NCI-H774 (cell line): Measurements from ENCODE around the gene ARHGAP11B.
"Not testable (repeated sequence)": the region's sequence is repeated elsewhere in the genome, so short reads cannot be mapped to it uniquely, and the experiment has no call there.

Source experiments
- DNase-seq: peaks from one replicate; lab custom pipeline; 2025; lab: John Stamatoyannopoulos, UW

ARHGAP11B gene

GRCh38 chr15:30625436-30626193 lies at the start of gene ARHGAP11B:
ARHGAP11B (plus strand) TSS chr15:30626128.
- not testable (repeated sequence) for DNase-seq

DNA sequence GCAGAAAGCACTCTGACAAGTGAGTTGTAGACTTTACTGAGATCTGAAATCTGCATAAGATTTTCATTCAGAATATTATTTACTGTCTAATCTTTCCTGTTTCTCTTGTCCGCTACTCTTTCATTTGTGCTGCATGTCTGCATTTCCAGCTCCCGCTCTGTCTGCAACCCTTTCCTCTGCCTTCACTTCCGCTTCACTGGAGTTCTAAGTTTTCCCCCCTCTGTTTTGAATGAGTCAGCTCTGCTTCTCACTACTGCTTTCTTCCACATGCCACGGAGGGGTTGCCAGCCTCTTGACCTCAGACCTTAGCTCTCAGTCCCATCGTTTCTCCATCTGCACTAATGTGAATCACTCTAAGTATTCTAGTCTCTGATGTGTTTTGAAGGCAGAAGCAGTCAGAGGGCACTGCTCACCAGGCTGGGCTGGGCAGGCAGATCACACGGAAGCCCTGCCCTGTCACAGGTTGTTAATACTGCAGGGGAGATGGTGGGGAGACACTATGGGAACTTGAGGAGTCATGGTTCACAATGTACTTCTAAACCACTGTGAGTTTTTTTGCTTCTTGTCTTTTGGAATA lies 46.4 kb upstream of the ARHGAP11B start:
- DNase-seq: not testable (repeated sequence)

- DNase-seq: not testable (repeated sequence)
Observed at GRCh38 chr15:30580716-30581115, 45.2 kb upstream of the ARHGAP11B start.

DNA sequence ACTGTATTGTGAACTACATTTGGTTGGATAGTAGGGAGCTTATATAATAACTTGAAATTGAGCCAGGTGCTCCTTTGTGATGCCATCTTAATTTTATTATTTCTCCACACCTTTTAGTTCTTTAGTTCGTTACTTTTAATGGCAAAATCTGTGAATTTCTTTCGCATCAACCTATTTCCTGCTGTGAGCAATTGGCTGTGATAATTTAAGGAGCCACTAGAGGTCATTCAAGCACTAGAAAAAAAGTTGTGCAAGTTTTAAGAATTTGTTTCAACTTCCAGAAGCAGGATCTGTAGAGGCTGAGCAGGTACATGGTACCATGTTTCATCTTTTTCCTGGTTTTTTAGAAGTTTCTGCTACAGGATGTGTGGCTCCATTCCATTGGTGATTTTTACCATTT lies 27.0 kb upstream of the ARHGAP11B start:
- DNase-seq: not testable (repeated sequence)

- DNase-seq: not testable (repeated sequence)
Observed at GRCh38 chr15:30603796-30604195, 22.1 kb upstream of the ARHGAP11B start, which contains the start of gene GOLGA8H. GOLGA8H (plus strand) TSS chr15:30604028; CDS start chr15:30604126, 98 bp downstream.

GRCh38 chr15:30612271-30612670 lies 13.7 kb upstream of the ARHGAP11B start:
- not testable (repeated sequence) for DNase-seq

DNA sequence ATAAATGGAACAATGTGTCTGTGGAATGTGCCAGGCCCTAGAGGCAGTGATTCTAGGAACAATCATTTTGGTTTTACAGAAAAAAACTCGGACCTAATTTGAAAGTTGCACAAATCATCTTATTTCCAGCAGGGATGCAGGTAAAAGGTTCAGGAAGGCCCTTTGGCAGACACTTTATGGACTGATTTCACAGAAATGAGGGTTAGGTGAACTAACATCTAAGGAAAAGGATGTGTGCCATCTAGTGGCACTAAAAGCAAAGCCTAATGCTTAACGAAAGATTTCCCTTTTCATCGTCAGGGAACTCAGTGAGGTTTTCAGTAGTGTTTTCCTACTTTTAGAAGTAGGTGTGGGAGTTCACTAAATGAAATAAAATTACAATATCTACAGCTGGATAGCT lies 4.6 kb upstream of the ARHGAP11B start:
- DNase-seq: not testable (repeated sequence)

GRCh38 chr15:30626194-30626565 lies 252 bp downstream of the ARHGAP11B start:
- DNase-seq: not testable (repeated sequence)

DNA sequence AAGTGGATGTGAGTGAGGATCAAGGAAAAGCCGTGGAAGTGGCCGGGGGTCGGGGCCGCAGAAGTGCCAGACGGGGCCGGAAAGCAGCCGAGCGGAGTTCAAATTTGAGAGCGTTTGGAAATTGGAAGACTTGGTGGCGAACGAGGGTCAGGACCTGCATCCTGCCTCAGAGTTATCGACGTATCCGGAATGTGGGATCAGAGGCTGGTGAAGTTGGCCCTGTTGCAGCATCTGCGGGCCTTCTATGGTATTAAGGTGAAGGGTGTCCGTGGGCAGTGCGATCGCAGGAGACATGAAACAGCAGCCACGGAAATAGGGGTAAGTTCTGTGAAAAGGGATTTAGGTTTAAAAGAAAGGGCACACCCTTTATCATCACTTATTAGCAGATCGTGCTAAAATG lies 704 bp downstream of the ARHGAP11B start:
- DNase-seq: not testable (repeated sequence)

GRCh38 chr15:30650012-30650929 lies 24.3 kb downstream of the ARHGAP11B start:
- DNase-seq: no peak

DNA sequence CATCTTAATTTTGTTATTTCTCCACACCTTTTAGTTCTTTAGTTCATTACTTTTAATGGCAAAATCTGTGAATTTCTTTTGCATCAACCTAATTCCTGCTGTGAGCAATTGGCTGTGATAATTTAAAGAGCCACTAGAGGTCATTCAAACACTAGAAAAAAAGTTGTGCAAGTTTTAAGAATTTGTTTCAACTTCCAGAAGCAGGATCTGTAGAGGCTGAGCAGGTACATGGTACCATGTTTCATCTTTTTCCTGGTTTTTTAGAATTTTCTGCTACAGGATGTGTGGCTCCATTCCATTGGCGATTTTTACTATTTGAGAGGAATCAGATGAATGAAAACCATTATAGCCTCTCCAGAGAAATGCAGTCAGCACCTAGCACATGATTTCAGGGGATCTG lies 35.2 kb downstream of the ARHGAP11B start:
- DNase-seq: not testable (repeated sequence)

- DNase-seq: not testable (repeated sequence)
Observed at GRCh38 chr15:30669621-30670020, 43.7 kb downstream of the ARHGAP11B start.

DNA sequence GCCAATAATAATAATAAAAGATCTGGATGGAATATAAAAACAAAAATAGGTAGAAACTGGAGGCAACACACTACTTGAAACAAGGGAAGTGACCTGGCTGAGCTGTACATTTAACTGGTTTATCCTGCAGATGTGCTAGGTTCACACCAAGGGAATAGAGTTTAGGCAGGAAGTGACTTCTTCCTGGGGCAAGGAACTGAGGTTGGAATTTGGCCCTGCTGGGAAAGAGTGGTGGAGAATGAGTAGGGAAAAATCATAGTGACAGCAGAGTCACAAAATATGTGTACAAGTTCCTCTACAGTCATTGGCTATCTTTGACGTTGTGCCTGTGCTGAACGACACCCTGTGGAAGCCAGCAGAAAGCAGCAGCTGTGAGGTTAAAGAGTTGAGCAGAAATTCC lies 44.1 kb downstream of the ARHGAP11B start:
- no peak for DNase-seq

GRCh38 chr15:30671309-30671708 lies 45.4 kb downstream of the ARHGAP11B start:
- DNase-seq: no peak

DNA sequence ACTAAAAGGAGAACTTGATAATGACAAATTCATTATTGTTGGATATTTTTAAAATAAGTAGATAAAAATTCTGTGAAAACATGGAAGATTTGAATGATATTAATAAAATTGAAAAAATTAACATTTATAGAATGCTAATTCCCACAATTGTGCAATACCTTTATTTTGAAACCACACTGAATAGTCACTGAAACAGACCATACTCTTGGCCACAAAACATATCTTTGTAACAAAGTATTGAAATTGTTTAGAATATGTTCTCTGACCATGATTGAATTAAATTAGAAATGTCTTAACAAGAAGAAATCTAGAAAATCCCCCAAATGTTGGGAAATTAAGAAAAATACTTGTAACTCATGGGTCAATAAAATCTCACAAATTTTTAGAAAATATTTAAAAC lies 49.2 kb downstream of the ARHGAP11B start:
- no peak for DNase-seq

DNA sequence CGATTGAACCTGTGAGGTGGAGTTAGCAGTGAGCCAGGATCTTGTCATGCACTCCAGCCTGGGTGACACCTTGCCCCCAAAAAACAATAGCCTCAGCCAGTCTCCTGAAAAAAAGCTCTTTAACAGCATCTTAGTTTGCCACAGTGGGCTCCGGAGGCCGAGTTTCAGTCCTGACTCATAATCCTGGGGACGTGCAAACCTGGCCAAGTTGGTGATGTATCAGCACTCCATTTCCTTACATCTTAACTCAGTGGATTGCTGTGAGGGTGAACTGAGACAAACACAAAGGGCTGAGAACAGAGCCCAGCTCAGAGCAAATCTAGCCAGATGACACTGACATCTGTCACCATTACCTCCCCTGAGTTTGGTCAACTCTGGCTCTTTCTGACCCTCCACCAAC lies 50.0 kb downstream of the ARHGAP11B start:
- not testable (repeated sequence) for DNase-seq

DNA sequence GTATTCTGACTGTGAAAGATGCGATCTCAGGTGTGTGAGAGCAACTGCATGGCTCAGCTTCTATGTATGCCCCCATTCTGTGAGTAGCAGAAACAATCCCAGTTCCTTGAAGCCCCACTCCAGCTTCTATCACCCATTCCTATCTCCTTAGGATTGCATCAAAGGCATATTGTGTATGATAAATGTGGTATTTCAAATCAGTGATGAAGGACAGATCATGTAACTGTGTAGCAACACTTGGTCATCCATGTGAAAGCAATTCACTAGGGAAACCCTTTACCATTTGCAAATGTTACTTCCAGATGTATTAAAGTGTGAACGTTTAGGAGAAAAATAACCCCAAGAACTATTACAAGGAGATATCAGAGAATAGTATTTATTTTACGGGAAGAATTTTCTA lies 55.1 kb downstream of the ARHGAP11B start:
- not testable (repeated sequence) for DNase-seq

GRCh38 chr15:30685709-30686285 lies 59.9 kb downstream of the ARHGAP11B start:
- DNase-seq: not testable (repeated sequence)

DNA sequence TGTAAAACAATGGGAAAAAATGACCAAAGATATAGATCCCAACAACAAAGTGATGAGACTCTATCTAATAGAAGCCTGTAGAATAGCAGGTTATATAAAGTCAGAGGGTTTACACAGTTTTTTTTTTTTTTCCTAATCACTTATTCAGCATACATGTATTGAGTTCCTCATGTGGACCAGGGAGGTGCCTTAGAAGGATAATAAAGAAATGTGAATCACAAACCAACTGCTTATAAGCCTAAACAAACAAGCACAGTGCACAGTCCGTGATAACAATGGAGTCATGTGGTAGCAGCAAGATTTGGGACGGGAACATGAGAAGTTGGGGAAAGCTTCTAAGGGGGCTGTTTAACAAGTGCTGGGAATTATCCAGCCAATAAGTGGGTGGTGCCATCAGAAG lies 60.7 kb downstream of the ARHGAP11B start:
- not testable (repeated sequence) for DNase-seq
